GM18858 (cell line): Measurements from ENCODE around the gene MPRIP.

Experiments used
- ATAC-seq: cut with Tn5 transposase; IDR thresholded peaks from one replicate; pipeline ENCODE4 v1.9.1; 2021; ENCODE audit not compliant: unreplicated experiment

The MPRIP gene

DNA sequence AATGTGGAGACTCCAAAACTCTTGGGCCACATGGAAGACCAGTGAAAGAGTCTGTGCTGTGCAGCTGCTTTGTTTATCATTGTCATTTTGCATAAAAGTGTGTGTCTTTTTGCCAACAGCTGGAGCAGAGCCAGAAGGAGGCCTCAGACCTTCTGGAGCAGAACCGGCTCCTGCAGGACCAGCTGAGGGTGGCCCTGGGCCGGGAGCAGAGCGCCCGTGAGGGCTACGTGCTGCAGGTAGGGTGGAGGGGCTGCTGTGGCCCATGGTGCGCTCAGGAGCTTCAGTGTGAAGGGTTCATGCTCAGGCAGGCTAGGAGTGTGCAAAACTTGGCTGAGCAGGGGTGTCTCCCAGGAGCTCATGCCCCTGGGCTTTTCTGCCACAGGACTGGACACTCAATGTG, 118.9 kb downstream of the MPRIP start:
- no peak for ATAC-seq

DNA sequence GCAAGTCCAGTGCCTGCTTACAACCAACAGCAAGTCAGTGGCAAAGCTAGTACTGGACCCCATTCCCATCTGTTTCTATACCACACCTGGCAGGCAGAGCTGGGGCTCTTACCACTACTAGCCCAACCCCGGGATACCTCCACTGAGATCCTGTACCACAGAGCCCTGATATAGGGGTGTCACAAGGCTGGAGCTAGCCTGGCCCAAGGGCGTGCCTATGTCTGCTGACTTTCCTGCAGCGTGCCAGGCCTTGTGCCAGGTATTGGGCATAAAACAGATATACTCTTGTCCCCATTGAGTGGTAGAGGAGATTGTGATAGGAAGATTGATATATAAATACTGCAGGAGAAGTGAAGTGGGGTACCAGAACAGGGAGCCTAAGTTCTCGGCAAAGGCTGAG, 119.5 kb downstream of the MPRIP start:
- ATAC-seq: no peak

GRCh38 chr17:17164156-17164555, 121.9 kb downstream of the MPRIP start:
- ATAC-seq: no peak

GRCh38 chr17:17164676-17165075, 122.4 kb downstream of the MPRIP start:
- ATAC-seq: no peak

- ATAC-seq: no peak
Observed at GRCh38 chr17:17165666-17166308, 123.5 kb downstream of the MPRIP start.

DNA sequence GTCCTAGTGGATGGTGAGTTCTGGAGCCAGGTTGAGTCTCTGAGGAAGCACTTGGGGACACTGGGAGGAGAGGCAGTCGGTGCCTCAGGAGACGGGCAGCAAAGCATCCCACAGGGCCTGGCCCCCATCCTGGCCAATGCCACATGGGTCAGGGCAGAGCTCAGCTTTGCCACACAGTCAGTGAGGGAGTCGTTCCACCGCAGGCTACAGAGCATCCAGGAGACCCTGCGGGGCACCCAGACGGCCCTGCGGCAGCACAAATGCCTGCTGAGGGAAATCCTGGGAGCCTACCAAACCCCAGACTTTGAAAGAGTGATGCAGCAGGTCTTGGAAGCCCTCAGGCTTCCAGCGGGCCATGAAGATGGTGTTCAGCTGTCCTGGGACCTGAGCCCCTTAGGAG, 124.2 kb downstream of the MPRIP start:
- ATAC-seq: no peak

DNA sequence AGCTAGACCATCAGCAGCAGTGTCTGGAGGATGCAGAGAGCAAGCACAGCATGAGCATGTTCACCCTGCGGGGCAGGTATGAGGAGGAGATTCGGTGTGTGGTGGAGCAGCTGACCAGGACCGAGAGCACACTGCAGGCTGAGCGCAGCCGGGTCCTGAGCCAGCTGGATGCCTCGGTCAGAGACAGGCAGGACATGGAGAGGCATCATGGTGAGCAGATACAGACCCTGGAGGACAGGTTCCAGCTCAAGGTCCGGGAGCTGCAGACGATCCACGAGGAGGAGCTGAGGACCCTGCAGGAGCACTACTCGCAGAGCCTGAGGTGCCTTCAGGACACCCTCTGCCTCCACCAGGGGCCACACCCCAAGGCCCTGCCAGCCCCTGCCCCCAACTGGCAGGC, 125.1 kb downstream of the MPRIP start:
- no peak for ATAC-seq

DNA sequence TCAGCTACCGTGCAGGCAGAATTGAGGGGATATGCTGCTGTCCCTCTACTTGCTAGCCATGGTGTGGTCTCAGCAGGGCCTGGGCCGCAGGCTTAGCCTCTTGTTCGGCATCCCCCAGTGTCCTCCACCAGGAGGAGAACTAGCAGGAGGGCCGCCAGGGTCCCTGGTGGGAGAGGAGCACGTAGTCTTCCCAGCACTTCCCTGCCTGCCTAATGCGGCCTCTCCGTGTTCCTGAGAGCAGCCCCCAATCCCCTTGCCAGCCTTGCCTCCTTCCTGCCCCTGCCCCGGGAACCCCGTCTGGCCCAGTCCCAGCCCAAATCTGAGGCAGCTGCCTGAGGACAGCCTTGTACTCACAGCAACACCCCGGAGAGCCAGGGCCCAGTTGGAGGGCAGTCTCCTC, 125.7 kb downstream of the MPRIP start:
- no peak for ATAC-seq

DNA sequence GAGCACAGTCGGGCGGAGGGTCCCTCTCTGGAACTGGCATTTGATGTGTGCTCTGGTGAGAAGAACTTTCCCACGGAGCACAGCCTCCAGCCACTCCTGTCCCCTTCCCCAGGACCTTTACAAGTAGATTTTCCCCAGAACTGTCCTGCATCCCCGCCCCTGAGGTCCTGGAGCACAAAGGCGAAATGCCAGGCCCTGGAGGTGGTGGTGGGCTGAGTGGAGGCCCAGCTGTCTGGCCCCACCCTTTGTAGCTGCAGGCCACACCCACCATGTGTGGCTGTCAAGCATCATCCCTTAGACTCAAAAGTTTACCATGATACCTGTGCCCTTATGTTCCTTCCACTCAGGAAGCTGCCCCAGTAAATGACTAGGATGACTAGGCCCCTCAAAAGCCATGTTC, 126.1 kb downstream of the MPRIP start:
- no peak for ATAC-seq

DNA sequence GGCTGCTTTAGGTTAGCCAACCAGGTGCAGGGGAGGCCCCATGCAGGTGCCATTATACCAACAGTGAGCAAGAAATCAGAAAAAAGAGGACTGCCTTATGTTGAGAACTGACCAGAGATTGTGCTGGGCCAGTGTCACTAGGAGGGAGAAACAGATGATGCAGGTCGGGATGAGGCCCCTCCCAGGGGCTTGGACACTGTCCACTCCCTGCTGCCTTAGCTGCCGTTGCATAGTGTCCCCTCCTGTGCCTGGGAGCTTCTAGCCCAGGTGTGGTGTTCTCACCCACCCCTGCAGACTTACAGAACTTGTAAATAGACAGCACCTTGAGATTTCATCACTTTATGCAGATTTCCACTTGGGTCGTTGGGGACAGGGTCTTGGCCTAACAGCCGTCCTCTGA, 127.1 kb downstream of the MPRIP start:
- ATAC-seq: no peak

GRCh38 chr17:17170346-17170985, 128.2 kb downstream of the MPRIP start:
- no peak for ATAC-seq

DNA sequence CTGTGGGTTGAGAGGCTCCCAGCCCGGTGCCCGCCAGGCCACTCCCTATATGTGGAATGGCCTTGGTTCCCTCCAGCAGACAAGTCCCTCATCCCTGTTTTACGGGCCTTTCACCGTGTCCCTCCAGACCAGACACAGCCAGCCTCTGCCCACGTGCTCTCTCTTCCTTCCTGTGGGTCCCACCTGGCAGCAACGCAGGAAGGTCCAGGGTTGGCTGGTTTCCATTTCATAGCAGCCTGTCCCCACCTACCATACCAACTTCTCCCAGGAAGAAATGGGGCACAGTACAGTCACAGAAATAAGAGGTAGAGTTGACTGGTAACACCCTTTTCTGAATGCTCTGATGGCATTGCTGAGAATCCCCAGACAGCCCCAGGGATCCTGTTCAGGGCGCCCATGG, 128.9 kb downstream of the MPRIP start:
- no peak for ATAC-seq

- no peak for ATAC-seq
Observed at GRCh38 chr17:17172001-17172939, 130.0 kb downstream of the MPRIP start.

DNA sequence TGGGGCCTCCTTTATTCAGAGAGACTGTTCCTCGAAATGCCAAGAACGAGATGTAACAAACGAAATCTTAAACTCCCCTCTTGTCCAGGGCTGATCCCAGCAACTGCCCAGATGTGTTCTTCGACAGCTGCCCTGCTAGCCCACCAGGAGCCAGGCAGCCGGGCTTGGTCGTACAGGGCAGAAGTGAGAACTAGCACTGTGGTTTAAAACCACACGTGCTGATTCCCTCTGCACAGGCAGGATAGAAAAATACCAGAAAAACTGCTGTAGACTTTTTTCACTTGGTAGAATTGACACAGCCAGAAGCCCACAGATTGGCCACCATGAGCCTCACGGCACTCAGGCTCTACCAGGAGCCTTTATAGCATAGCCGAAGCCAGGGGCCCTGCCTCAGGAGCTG, 130.7 kb downstream of the MPRIP start:
- no peak for ATAC-seq

DNA sequence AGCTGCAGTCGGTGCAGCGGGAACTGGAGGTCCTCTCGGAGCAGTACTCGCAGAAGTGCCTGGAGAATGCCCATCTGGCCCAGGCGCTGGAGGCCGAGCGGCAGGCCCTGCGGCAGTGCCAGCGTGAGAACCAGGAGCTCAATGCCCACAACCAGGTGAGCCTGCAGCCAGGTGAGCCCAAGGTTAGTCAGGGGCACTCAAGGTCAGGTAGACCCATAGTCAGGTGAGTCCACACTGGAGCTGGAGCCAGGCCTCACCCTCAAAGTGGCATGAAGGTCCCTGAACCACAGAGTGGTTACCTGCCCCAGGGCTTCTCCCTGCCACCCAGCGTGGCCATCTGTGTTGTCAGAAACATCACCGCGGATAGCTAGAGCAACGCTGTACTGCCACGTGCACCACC, 131.7 kb downstream of the MPRIP start:
- ATAC-seq: no peak

- no peak for ATAC-seq
Observed at GRCh38 chr17:17175340-17175739, 133.1 kb downstream of the MPRIP start.

- no peak for ATAC-seq
Observed at GRCh38 chr17:17175917-17176316, 133.7 kb downstream of the MPRIP start.

DNA sequence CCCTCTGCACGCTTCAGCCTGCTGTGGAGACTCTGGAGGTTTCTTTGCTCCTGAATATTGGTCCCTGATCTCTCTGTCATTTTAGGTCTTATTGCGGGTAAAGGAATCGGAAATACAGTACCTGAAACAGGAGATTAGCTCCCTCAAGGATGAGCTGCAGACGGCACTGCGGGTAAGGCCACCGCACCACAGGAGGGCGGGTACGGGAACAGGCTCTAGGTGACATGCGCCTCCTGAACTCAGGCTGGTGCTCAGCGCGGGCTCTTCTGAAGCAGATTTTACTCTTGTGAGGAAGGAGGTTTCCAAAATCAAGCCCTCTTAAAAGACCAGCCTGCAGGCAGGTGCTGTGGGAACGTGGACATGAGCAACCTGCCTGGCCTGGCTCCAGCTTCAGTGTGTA, 134.1 kb downstream of the MPRIP start:
- ATAC-seq: no peak

DNA sequence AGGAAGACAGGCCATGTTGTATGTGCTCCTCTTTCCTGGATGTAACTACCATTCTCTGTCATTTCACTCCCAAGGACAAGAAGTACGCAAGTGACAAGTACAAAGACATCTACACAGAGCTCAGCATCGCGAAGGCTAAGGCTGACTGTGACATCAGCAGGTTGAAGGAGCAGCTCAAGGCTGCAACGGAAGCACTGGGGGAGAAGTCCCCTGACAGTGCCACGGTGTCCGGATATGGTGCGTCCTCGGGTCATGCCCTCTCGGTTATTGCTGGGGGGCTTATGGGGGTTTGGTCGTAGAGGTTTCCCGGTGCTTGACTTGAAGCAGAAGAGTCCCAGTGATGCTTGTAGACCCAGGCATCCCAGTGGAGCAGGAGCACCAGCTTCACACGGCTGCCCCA, 134.9 kb downstream of the MPRIP start:
- no peak for ATAC-seq

DNA sequence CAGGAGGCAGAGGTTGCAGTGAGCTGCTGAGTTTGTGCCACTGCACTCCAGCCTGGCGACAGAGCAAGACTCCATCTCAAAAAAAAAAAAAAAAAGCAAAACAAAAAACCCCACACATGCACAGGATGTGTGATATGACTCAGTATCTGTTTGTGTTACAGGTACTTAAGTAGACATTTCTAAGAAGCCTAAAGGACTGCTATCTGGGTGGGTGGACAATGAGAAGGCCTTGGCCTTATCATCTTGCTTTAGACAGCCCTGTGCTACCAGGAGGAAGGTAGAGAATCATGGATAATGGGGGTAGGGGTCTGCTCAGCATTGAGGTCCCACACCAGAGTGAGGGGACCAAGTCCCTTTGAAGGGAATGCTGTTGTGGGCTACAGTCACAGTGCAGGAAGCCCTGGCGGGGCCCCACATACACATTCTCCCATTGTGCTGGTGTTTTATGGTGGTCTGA, 137.1 kb downstream of the MPRIP start:
- no peak for ATAC-seq

DNA sequence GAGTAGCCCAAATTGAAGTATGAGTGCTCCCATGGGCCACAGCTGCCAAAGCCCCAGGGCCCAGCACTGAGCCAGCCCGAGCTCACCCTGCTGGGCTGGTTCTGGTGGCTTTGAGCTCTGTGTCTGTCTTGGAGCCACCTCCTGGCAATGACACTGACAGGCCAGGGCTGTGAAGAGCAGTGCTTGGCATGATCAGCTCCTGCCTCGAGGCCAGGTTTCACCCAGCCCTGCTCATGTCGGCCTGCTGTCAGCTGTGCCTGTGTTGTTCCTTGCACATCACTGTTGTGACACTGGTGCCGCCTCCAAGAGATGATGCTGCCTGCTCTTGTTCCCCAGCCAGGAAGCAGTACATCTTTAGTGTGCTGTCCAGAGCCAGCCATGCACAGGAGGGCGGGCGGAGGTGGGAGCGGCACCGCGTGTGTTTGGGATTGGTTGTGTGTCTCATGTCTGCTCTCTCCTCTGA, 137.9 kb downstream of the MPRIP start:
- no peak for ATAC-seq
